GM15510 (cell line): ENCODE measurements around the gene CEACAM1.

Experiments used
- POLR2A ChIP-seq: IDR thresholded peaks from 3 replicates; pipeline ENCODE4 v1.6.1; 2011; ENCODE audit warnings: borderline replicate concordance; ENCODE audit not compliant: insufficient read length; ENCODE audit errors: extremely low read depth

The CEACAM1 gene

DNA sequence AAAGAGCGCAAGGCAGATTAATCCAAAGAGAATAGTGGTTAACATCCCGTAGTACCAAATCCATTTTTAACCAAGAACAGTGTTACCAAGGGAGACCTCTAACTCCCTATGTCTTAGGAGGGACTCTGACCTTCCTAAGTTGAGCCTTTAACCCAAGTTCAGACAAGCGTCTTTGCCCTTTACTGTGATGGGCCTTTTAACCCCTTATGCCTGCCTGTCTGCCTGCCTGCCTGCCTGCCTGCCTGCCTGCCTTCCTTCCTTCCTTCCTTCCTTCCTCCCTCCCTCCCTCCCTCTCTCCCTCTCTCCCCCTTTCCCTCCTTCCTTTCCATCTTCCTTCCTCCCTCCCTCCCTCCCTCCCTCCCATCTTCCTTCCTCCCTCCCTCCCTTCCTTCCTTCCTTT, 32.6 kb downstream of the CEACAM1 start:
- TF ChIP-seq POLR2A, result no peak

DNA sequence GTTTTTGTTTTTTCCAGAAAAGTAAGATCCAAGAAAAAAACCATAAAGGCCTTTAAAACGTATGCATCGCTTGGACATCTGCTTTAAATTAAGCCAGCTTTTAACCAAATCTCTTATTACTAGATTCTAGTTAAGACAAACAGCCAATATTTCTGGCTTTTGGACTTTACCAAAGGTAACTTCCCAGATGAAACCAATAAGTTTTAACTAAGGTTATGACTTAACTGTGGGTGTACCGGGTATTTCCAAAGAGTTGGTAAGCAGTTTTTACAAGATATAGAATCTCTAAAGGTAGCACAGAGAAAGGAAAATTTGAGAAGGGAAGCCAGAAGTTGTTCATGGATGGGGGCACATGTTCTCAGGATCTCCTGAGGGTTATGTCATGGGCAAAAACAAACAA, 34.0 kb downstream of the CEACAM1 start:
- no peak for TF ChIP-seq POLR2A

DNA sequence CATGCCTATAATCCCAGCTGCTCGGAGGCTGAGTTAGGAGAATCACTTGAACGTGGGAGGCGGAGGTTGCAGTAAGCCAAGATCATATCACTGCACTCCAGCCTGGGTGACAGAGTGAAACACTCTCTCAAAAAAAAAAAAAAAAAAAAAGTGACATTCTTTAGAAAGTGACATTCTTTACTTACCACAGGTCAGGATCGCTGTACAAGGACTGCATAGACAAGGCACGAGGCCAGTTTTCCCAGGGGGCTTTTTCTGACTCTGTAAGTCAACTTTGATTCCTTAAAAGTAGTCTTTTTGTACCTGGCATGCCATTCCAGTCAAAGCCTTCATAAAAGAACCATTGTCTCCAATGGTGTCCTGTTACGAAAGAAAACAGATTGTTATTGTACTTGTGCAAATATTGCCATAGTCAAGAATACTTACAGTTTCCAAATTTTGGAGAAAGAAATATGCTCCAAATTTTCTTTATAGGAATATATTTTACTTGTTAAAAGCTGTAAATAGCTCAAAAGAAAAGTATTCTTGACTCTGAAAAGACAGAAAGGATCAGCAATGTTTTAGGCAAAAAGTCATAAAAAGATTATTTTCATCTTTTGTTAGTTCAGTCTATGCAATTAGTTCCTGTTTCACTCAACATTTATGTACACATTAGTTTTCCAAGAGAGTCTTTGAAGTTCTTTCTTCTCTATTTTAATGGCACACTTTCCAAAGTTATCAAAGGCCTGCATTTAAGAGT, 39.3 kb downstream of the CEACAM1 start:
- no peak for TF ChIP-seq POLR2A

DNA sequence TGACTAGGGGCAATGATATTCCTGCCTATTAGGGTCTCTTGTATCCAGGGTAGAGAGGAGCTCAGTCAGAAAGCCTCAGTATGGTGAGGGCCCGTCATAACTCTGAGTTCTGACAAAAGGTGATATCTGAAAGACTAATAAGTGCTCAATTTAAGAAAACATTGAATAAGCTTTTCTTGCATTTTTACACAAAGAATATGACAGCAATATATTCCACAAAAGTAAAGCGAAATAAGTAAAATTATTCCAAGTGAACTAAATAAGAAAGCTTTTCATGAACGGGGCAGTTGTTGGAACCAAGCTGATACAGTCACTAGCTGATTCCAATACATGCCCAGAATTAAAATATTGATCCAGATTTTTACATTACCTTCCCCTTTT, 40.5 kb downstream of the CEACAM1 start:
- no peak for TF ChIP-seq POLR2A

DNA sequence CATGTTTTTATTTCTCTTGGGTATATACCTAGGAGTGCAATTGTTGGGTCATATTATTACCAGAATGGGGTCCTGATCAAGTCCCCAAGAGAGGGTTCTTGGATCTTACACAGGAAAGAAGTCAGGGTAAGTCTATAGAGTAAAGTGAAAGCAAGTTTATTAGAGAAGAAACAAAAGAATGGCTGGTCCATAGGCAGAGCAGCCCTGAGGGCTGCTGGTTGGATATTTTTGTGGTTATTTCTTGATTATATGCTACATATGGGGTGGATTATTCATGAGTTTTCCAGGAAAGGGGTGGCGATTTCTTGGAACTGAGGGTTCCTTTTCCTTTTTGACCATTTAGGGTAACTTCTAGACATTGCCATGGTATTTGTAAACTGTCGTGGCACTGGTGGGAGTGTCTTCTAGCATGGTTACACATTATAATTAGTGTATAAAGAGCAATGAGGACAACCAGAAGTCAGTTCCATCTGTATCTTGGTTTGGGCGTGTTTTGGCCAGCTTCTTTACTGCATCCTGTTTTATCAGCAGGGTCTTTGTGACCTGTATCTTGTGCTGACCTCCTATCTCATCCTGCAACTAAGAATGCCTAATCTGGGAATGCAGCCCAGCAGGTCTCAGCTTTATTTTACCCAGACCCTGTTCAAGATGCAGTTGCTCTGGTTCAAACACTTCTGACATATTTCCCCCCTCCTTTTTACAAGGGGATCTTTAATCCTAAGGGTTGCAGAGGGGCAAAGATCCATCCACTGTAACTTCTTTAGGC, 41.1 kb downstream of the CEACAM1 start:
- TF ChIP-seq POLR2A, result no peak

DNA sequence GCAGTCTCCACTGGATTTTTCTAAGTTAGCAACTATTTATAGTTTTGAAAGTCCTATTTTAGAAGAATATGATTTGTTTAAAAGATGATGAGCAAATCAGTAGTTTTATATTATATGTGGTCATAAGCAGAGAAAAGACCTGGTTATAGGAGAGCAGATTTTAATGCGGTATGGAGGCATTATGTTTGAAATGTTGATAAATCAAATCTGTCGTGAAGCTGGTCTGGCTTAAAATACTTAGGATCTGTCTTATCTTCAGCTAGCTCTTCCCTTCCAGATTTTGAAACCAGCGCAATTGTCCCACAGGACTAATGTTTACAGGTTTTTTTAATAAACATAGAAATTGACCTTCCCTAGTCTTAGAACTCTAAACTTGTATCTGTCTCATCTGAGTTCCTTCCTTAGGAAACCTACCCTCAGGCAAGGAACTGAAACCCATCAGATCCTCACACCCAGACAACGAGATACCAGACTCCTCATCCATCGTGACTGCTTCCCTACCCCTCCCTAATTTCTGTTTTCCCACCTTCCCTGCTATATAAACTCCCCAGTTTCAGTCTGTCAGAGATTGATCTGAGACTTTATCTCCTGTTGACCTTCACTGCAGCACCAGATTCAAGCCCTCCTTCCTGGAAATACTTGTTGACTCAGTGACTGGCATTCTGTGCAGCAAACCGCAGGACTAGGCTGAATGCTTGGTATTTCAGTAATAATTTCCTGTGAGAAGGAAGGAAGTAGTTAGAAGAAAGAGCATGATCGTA, 47.8 kb downstream of the CEACAM1 start:
- no peak for TF ChIP-seq POLR2A

DNA sequence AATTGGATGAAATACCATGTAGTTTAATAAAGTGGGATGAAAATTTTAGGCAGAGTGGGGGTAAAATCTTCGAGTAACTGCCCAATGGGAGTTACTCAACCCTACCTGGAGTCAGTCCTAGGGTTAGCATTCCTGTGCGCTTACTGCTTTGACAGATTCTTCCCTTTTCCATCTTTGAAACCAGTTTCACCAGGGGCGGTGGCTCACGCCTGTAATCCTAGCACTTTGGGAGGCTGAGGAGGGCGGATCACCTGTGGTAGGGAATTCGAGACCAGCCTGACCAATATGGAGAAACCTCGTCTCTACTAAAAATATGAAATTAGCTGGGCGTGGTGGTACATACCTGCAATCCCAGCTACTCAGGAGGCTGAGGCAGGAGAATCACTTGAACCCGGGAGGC, 48.5 kb downstream of the CEACAM1 start:
- no peak for TF ChIP-seq POLR2A

DNA sequence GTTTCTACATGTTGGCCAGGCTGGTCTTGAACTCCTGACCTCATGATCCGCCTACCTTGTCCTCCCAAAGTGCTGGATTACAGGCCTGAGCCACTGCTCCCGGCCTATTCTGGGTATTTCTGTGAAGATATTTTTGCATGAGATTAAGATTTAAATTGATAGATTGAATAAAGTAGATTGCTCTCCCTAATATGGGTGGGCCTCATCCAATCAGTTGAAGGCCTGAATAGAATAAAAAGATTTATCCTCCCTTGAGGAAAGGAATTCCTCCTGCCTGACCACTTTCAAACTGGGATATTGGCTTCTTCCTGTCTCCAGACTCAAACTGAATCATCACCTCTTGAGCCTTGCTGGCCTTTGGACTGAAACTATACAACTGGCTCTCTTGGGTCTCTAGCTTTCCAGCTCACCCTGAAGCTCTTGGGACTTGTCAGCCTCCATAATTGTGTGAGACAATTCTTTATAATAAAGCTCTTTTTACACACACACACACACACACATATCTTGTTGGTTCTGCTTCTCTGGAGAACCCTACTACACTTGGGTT, 49.4 kb downstream of the CEACAM1 start:
- no peak for TF ChIP-seq POLR2A

DNA sequence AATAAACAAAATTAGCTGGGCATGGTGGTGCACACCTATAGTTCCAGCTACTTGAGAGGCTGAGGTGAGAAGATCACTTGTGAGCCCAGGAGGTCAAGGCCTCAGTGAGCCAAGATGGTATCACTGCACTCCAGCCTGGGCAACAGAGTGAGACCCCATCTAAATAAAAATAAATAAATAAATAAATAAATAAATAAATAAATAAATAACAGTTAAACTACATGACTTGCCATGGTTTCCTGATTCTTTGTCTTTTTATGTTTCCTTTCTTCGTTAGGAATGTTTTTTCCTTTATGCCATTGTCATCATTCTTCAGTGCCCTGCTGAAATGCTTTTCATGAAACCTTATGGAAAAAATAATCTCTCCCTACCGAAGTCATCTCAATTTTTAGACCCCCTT, 50.3 kb downstream of the CEACAM1 start:
- TF ChIP-seq POLR2A, result no peak

DNA sequence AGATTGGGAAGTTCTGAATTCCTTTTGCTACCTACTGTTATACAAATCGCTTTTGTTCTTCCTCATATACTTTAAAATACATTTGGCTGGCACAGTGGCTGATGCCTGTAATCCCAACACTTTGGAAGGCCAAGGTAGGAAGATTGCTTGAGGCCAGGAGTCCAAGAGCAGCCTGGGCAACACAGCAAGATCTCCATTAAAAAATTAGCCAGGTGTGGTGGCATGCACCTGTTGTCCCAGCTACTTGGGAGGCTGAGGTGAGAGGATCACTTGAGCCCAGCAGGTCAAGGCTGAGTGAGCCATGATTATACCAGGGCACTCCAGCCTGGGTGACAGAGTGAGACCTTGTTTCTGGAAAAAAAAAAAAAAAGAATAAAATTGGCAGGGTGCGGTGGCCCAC, 51.2 kb downstream of the CEACAM1 start:
- no peak for TF ChIP-seq POLR2A

DNA sequence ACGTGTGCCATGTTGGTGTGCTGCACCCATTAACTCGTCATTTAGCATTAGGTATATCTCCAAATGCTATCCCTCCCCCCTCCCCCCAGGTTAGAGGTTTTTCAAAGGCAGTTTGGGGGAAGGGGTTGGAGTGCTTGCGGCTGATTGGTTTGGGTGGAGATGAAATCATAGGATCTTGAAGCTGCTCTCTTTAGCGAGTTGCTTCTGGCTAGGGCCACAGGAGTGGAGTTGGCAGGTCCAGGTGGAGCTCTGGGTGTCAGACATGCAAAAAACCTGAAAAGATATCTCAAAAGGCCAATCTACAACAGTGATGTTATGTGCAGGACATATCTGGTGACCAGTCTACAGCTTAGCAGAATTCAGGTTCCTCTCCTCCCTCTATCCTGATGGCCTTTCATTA, 52.9 kb downstream of the CEACAM1 start:
- no peak for TF ChIP-seq POLR2A

DNA sequence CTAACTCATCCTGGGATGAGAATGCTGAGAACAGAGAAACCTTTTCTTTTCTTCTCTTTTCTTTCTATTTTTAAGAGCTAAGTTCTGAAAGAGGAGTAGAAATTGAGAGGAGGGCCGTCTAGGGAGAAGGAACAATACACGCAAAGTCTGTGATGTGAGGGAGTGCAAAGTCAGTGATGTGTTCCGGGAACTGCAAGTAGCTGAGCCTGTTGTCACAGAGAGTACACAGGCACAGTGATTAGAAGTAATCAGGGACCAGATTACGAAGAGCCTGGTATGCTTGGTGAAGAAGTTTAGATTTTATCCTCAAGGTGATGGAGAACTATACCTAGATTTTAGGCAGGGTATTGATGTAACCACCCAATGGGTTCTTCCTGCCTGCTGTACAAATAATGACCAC, 53.5 kb downstream of the CEACAM1 start:
- TF ChIP-seq POLR2A, result no peak

DNA sequence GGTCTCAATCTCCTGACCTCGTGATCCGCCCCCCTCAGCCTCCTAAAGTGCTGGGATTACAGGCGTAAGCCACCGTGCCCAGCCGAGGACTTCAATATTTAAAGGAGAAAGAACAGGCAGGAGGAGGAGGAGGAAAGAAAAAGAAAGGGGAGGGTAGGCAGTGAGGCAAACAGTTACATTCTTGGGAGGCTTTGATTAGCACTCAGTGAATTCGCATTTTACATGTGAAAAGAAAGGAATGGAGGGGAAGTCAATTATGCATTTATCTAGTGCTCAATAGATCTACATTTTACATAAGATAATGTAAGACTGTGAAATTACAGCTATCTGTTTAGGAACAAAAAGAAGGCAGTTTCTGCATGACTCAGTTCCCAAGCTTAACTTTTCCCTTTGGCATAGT, 54.6 kb downstream of the CEACAM1 start:
- no peak for TF ChIP-seq POLR2A

DNA sequence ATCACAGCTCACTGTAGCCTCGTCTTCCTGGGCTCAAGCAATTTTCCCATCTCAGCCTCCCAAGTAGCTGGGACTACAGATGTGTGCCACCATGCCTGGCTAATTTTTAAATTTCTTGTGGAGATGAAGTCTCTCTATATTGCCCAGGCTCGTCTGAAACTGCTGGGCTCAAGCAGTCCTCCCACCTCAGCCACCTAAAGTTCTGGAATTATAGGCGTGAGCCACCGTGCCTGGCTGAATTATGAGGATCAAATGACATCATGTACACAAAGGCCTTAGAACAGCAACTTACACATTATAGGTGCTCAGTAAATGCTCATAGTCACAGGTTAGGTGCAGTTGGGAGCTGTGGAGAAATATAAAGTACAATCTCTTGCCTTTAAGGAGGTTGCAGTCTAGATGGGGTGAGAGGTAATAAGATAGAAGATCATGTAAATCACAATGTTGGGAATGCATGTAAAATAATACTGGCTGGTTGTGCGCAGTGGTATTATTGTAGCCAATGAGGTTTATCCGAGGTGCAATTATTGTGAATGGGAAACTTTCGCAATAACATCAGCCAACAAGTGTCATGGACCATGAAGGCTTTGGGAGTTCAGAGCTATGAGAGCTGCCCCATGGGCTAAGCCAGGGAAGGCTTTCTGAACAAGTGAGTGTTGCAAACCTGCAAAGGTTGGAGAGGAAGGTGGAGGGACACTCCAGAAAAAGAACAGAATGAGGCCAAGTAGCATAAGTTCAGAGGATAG, 55.7 kb downstream of the CEACAM1 start:
- no peak for TF ChIP-seq POLR2A

DNA sequence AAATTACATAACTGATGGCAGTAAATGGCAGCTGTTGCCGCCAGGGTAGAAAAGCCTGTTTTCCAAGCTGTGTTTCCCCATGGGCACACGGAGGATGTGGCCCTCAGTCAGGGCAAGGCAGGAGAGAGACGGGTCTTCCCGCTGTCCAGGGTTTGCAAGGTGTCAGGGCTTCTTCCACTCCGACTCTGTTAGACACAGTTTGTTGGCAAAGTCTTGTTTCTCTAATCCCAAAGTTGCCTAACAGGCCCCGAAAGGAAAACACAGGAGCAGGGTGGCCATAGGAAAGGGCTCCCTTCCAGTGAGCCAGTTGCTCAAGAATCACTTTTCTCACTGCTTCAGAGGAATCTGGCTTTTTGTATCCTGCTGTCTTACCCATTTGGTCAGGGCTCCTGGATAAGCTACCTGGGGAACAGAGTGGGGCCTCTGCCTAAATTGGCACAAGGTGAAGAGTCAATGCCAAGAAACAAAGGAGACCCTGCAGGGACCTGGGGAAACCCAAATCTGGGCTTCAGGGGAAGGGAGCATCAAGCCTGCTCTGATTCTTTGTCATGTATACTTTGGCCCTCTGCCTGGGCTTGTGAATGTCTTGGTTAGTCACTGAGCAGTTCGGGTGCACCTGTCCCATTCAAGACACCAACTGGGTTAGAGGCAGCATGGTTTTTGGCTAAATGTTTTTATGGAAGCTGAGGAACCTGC, 56.6 kb downstream of the CEACAM1 start:
- TF ChIP-seq POLR2A, result no peak
